Gastrocnemius medialis (tissue), 4 donors: ENCODE results near the gene FRK. TPM values are rescaled to one million over a fixed set of nuclear protein-coding genes. Genes with fewer than 3 reads are reported as not detected.
"Not testable (repeated sequence)": the region's sequence is repeated elsewhere in the genome, so short reads cannot be mapped to it uniquely, and the experiment has no call there.

Source experiments
- ATAC-seq, 2 donors: fragments of 150-250 bp; one replicate each; pipeline ENCODE4 v1.9.1; 2016
- DNase-seq, 2 donors: peaks; one replicate each; pipeline ENCODE4 v3.0.0-alpha.2; 2019
- H3K27ac ChIP-seq, 4 donors: fragments of 200-600 bp; sonication (generic); 1 replicate in 1 of 4; 2 replicates in 3 of 4; pipeline ENCODE4 v1.5.1; 2016 to 2018; ENCODE audit warnings: mild to moderate bottlenecking in 2 of 4, moderate library complexity in 1 of 4
- H3K27me3 ChIP-seq, 3 donors: fragments of 200-600 bp; sonication (generic) in 2 of 3; 1 replicate in 1 of 3; 2 replicates in 2 of 3; pipeline versions ENCODE4 v1.5.1 to v1.6.0; 2016 to 2019; ENCODE audit warnings: mild to moderate bottlenecking in 1 of 3, moderate library complexity in 1 of 3
- H3K36me3 ChIP-seq, 2 donors: fragments of 200-600 bp; sonication (generic) in 1 of 2; one replicate each; pipeline ENCODE4 v1.5.1; 2017 to 2018
- H3K4me1 ChIP-seq, 2 donors: fragments of 200-600 bp; sonication (generic) in 1 of 2; one replicate each; pipeline ENCODE4 v1.5.1; 2016 to 2017; ENCODE audit warnings: mild to moderate bottlenecking in 2 of 2
- H3K4me3 ChIP-seq, 4 donors: fragments of 200-600 bp; sonication (generic) in 3 of 4; 1 replicate in 1 of 4; 2 replicates in 3 of 4; pipeline ENCODE4 v1.5.1; 2016 to 2019; ENCODE audit warnings: mild to moderate bottlenecking in 2 of 4
- H3K9me3 ChIP-seq, 3 donors: fragments of 200-600 bp; sonication (generic) in 2 of 3; 1 replicate in 1 of 3; 2 replicates in 2 of 3; pipeline ENCODE4 v1.5.1; 2016 to 2019
- POLR2A ChIP-seq, 2 donors: fragments of 450-650 bp; IDR thresholded peaks; one replicate each; pipeline ENCODE4 v1.6.1; 2017; ENCODE audit warnings: antibody characterized with exemption in 2 of 2, mild to moderate bottlenecking in 2 of 2, moderate library complexity in 2 of 2
- in situ Hi-C, 4 donors: fragments of 200-750 bp; cut with MboI; loops; one replicate each; pipeline versions ENCODE4 v1.15.0 to v1.8.0; 2017; ENCODE audit warnings: low sequenced_read_pairs in 4 of 4
- intact Hi-C: fragments of 100-400 bp; cut with DNase I; formaldehyde crosslinking; loops from one replicate; pipeline ENCODE4 v1.15.1; 2023; ENCODE audit warnings: low total_unique reads
- total RNA-seq, 4 donors: library from RNA; depleted of rRNA; stranded (reverse); fragments of >200 nt; gene quantifications; one replicate each; pipeline versions ENCODE4 v1.1.0 to v1.2.3, GENCODE V29; 2016
- TF ChIP-seq, protein P1 (sequence below), 5 experiments: fragments of 450-650 bp in 3 of 5; fragments of 200-600 bp in 2 of 5; sonication (generic) in 2 of 5; IDR thresholded peaks in 4 of 5; conservative IDR thresholded peaks in 1 of 5; 1 replicate in 4 of 5; 2 replicates in 1 of 5; pipeline ENCODE4 v1.5.1; 2016 to 2019; ENCODE audit warnings: antibody characterized with exemption in 5 of 5, mild to moderate bottlenecking in 3 of 5, moderate library complexity in 3 of 5

Gene FRK
- total RNA-seq, 4 donors from 2014 or later = 1.3 to 4.8 (median 1.7) TPM

DNA sequence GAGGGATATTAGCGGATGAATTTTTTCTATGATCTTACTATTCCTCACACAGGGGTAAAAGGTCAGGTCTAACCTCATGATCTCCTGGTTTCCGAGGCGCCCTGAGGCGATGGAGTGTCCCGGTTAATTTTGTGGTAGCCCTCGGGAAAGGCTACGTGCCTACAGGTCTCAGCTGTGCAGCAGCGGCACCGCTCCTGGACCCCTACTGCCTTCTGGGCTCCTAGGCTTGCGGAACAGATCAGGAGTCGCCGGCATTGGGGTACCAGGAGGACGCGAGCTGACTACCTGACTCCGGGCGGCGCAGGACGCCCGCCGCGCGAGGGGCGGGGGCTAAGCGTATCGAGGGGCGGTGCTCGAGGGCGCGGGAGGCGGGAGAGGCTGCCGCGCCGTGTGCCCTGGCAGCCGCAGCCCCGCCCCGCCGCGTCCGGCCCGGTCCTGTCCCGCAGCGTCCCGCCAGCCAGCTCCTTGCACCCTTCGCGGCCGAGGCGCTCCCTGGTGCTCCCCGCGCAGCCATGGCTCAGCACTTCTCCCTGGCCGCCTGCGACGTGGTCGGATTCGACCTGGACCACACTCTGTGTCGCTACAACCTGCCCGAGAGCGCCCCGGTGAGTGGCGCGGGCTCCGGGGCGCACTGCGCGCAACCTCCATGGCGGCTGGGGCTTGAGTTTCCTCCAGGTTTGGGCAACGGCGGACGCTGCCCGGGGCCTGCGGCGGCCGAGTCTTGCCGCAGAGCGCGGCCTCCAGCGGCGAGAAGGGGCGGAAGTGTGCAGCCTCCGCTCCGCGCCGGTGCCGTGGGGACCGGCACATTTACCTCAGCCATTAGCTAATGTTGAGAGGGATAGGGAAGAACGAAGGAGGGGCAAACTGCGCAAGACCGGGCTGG, 40.0 kb upstream of the FRK start, which contains the start of gene NT5DC1:
Gene NT5DC1, plus strand, starts transcription at position 435 of the 883 bp plus-strand sequence. Its CDS starts 78 bp downstream, at position 513.
- peak within 1 kb of the TSS; percentile 86 to 96 (median 90) for H3K27ac ChIP-seq
- ATAC-seq (peak; percentile 93 to 94), DNase-seq (peak; percentile 69 to 77)
- peaks cover 41 to 48% of the 10 kb centered on the region in 2 donors for H3K4me1 ChIP-seq
- no peaks in the 10 kb centered on the region for H3K9me3 ChIP-seq
- intact Hi-C loops = loop anchor here (1.0 to 5.0 kb wide), 3 partner anchors 43 to 179 kb away; partner anchors contain the start of gene TSPYL1
- TF ChIP-seq, protein P1, sequence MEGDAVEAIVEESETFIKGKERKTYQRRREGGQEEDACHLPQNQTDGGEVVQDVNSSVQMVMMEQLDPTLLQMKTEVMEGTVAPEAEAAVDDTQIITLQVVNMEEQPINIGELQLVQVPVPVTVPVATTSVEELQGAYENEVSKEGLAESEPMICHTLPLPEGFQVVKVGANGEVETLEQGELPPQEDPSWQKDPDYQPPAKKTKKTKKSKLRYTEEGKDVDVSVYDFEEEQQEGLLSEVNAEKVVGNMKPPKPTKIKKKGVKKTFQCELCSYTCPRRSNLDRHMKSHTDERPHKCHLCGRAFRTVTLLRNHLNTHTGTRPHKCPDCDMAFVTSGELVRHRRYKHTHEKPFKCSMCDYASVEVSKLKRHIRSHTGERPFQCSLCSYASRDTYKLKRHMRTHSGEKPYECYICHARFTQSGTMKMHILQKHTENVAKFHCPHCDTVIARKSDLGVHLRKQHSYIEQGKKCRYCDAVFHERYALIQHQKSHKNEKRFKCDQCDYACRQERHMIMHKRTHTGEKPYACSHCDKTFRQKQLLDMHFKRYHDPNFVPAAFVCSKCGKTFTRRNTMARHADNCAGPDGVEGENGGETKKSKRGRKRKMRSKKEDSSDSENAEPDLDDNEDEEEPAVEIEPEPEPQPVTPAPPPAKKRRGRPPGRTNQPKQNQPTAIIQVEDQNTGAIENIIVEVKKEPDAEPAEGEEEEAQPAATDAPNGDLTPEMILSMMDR (IDR thresholded peaks at IDR 0.05 in 4 of 5, conservative IDR thresholded peaks at IDR 0.05 in 1 of 5) = peak; percentile 35 to 60 (median 50)
- TF ChIP-seq POLR2A (IDR thresholded peaks at IDR 0.05) = peak; percentile 47 to 64
- no peaks in the 10 kb centered on the region for H3K27me3 ChIP-seq
- no peaks in the 10 kb centered on the region for H3K36me3 ChIP-seq
- in situ Hi-C loops = no loop called here
- H3K4me3 ChIP-seq = peak within 1 kb of the TSS; percentile 60 to 85 (median 72)

DNA sequence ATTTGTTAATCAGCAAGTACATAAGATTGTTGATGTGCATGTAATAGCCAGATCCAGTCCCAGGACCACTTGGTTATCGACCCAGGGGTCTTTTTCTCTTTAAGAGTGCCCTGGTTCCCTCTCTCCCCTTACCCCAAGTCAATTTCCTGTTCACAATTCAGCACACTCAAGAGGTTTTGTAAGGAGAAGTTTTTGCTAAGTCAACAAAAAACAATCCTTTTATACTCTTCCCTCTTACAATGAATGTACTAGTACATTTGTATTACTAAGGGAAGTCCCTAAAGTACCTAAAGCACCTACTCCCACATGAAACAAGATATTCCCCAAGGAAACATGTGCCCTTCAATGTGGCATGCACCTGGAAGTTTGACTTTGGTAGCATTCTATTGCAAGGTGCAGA, 38.3 kb upstream of the FRK start:
- no peaks in the 10 kb centered on the region for H3K9me3 ChIP-seq
- peak overlapping the region in 1 of 4 donors; percentile 0 for H3K27ac ChIP-seq
- H3K27me3 ChIP-seq = no peaks in the 10 kb centered on the region
- no peak for TF ChIP-seq POLR2A (IDR thresholded peaks at IDR 0.05)
- TF ChIP-seq, protein P1 (IDR thresholded peaks at IDR 0.05 in 4 of 5, conservative IDR thresholded peaks at IDR 0.05 in 1 of 5) = no peak
- DNase-seq = no peak
- no peaks in the 10 kb centered on the region for H3K36me3 ChIP-seq
- intact Hi-C loops (no loop called here), in situ Hi-C loops (loop anchor here (5.0 kb wide), 1 partner anchor 87 kb away; no protein-coding TSS in a partner anchor)
- no peak overlapping the region for H3K4me3 ChIP-seq
- no peak for ATAC-seq
- peaks cover 28 to 35% of the 10 kb centered on the region in 2 donors for H3K4me1 ChIP-seq

DNA sequence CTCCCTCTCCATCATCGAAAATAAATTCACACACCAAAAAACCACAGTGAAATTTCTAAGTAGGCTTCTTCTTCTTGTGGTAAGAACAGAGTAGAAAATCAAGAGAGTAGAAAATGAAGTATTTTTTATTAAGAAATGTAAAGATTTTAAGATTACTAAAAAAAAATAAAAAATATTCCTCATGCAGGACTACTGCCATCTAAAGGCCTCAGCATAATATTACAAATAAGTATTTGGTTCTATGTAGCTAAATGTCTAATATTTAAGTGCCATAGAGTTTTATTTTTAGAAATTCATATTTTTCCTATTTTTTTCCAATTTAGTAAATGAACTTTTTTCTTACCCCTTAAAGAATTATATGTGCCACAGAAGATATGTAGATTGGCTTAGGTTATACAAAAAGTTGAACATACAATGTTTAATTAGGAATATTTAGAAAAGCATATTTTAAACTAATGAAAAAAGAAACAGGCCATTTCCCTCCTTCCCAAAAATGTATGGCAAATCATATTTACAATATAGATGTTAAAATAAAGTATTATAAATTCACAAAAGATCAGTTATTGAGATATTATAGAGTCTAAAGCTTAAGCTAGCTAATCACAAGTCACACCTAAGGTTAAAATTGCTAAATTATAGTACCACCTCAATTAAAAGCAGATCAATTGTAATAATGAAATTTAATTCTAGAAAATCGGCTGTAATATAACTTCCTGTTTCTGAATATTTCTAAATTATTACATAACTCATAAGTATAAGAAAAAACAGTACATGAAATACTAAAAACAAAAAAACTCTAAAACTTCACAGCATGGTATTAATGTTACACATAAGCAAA, 36.5 kb upstream of the FRK start:
- no peaks in the 10 kb centered on the region for H3K27me3 ChIP-seq
- intact Hi-C loops (no loop called here), in situ Hi-C loops (loop anchor here (5.0 kb wide), 1 partner anchor 85 kb away; no protein-coding TSS in a partner anchor)
- H3K36me3 ChIP-seq = no peaks in the 10 kb centered on the region
- no peak for ATAC-seq
- no peak overlapping the region for H3K27ac ChIP-seq
- H3K9me3 ChIP-seq = no peaks in the 10 kb centered on the region
- TF ChIP-seq, protein P1 (IDR thresholded peaks at IDR 0.05 in 4 of 5, conservative IDR thresholded peaks at IDR 0.05 in 1 of 5) = peak in 4 of 5 experiments; percentile 26 to 65 (median 41)
- no peak for TF ChIP-seq POLR2A (IDR thresholded peaks at IDR 0.05)
- no peak overlapping the region for H3K4me3 ChIP-seq
- H3K4me1 ChIP-seq = peaks cover 17% of the 10 kb centered on the region in 2 donors
- no peak for DNase-seq

DNA sequence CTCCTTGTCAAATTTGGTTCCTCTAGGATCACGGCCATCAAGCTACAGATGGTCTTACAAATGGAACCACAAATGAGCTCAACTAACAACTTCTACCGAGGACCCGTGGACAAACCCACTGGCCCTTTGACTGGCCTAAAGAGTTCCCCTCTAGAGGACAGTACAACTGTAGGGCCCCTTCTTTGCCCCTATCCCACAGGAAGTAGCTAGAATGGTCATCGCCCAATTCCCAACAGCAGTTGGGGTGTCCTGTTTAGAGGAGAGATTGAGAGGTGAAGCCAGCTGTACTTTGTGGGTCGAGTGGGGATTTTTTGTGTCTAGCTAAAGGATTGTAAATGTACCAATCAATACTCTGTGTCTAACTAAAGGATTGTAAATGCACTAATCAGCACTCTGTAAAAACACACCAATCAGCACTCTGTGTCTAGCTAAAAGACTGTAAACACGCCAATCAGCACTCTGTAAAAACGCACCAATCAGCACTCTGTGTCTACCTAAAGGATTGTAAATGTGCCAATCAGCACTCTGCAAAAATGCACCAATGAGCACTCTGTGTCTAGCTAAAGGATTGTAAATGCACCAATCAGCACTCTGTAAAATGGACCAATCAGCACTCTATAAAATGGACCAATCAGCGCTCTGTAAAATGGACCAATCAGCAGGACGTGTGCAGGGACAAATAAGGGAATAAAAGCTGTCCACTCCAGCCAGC, 35.5 kb upstream of the FRK start:
- H3K27me3 ChIP-seq, intact Hi-C loops, H3K27ac ChIP-seq, H3K4me1 ChIP-seq, H3K9me3 ChIP-seq, DNase-seq, H3K4me3 ChIP-seq, ATAC-seq, H3K36me3 ChIP-seq: not testable (repeated sequence)
- in situ Hi-C loops = loop anchor here (5.0 kb wide), 1 partner anchor 84 kb away; no protein-coding TSS in a partner anchor
